CD1c-positive myeloid dendritic cell (primary cell): ENCODE results near the gene ABHD8.

Experiments
- DNase-seq: peaks from one replicate; pipeline ENCODE4 v3.0.0-alpha.2; 2016; ENCODE audit errors: extremely low spot score

The ABHD8 gene, protein sequence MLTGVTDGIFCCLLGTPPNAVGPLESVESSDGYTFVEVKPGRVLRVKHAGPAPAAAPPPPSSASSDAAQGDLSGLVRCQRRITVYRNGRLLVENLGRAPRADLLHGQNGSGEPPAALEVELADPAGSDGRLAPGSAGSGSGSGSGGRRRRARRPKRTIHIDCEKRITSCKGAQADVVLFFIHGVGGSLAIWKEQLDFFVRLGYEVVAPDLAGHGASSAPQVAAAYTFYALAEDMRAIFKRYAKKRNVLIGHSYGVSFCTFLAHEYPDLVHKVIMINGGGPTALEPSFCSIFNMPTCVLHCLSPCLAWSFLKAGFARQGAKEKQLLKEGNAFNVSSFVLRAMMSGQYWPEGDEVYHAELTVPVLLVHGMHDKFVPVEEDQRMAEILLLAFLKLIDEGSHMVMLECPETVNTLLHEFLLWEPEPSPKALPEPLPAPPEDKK

GRCh38 chr19:17303167-17303939 is at the start of gene ABHD8:
TSS of gene ABHD8 (minus strand) at chr19:17303425. CDS start at chr19:17301616, 1,809 bp downstream.
- peak; percentile 97 for DNase-seq

DNA sequence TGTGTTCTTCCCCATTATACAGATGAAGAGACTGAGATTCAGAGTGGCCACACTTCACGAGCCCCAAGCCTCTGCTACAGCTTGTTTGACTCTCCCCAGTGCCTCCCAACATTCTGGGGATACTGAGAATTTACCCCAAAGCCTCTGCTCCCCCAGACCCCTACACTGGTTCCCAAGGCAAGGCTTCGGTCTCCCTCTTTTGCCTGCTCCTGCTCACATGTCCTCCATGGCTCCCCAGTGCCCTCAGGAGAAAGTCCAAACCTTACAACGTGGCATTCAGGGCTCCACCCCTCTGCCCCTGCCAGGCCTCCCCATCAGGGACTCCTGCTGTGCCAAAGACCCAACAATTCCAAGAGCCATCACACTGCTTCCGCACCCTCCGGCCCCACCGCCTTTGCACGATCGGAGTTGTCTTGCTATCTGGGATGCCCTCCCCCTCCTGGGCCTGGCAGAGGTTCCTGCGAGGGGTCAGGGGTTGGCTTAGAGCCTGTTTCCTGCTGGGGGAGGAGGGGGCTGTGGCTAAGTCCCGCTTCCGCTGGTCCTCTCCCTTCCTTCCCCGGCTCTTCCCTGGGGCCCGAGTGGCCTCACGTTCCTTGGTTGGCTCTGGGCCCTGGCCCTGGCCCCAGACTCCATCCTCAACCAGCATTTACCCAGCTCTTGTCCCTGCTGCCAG is 49.5 kb upstream of the ABHD8 start:
- DNase-seq = no peak

- no peak for DNase-seq
Observed at GRCh38 chr19:17351815-17352435, 48.7 kb upstream of the ABHD8 start.

GRCh38 chr19:17348700-17349099 is 45.5 kb upstream of the ABHD8 start:
- no peak for DNase-seq

- no peak for DNase-seq
Observed at GRCh38 chr19:17347877-17348276, 44.7 kb upstream of the ABHD8 start.

- no peak for DNase-seq
Observed at GRCh38 chr19:17347361-17347760, 44.1 kb upstream of the ABHD8 start.

DNA sequence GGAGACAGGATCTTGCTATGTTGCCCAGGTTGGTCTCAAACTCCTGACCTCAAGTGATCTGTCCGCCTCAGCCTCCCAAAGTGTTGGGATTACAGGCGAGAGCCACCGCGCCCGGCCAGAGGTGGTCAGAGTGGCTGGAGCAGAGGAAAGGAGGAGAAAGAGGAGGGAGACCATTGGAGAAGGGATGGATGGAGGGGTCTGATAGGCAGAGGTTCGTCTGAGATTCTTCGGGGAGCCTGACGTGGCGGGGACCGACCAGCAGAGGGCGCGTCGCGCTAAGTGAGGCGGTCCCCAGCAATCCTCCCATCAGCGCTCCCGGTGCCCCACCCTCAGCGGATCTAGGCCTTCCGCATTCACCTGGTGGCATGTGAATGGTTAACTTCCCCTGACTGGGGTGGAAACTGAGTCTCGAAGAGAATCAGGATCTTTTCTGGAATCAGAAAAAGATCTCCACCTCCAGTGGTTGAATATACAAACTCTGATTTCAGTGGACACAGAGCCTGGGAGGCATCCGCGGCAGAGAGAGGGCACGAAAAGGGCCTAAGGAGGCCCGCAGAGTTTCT is 43.0 kb upstream of the ABHD8 start:
- peak; percentile 82 for DNase-seq

- DNase-seq = no peak
Observed at GRCh38 chr19:17341845-17342244, 38.6 kb upstream of the ABHD8 start.

DNA sequence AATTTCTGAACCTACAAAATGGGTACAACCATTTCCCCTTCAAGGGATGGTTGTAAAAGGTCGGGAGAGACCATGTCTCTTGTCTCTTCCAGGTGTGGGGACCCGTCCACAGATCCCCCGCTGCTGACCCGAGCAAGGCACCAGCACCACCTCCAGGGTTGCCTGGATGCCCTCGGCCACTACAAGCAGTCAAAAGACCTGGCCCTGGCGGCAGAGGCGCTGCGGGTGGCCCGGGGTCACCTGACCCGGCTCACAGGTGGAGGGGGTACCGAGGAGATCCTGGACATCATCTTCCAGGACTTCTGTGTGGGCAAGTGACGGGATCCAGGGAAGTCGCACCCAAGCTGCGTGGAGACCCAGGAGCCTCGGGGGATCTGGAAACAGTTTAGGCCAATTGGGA is 38.2 kb upstream of the ABHD8 start:
- no peak for DNase-seq

- DNase-seq = no peak
Observed at GRCh38 chr19:17340871-17341357, 37.7 kb upstream of the ABHD8 start.

GRCh38 chr19:17340302-17340870 is 37.2 kb upstream of the ABHD8 start:
- no peak for DNase-seq

DNA sequence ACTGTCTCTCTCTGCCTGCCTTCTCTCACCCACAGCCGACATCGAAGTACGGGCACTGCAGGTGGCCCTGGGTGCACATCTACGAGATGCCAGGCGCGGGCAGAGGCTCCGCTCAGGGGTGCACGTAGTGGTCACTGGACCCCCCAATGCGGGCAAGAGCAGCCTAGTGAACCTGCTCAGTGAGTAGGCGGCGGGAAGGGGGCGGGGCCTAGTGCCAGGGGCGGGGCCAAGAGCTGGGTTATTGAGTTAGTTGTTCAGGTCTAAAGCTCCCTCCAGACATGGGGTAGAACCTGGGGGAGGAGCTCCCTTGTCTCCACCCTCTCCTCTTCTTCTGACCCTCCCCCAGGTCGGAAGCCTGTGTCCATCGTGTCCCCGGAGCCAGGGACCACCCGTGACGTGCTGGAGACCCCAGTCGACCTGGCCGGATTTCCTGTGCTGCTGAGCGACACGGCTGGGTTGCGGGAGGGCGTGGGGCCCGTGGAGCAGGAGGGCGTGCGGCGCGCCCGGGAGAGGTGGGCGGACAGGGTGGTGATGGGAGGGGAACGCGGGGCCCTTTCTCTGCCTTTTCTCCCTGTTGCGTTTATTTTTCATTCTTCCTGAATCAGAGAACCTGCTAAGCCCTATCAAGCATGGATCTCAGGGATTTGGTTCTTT is 36.0 kb upstream of the ABHD8 start:
- DNase-seq = no peak

- no peak for DNase-seq
Observed at GRCh38 chr19:17338433-17339078, 35.3 kb upstream of the ABHD8 start.

- DNase-seq = peak; percentile 22
Observed at GRCh38 chr19:17337675-17338432, 34.6 kb upstream of the ABHD8 start.

- peak; percentile 98 for DNase-seq
Observed at GRCh38 chr19:17336872-17337674, 33.8 kb upstream of the ABHD8 start, which contains the start of gene GTPBP3. TSS of gene GTPBP3 (plus strand) at chr19:17337553. CDS start at chr19:17337612, 59 bp downstream.

DNA sequence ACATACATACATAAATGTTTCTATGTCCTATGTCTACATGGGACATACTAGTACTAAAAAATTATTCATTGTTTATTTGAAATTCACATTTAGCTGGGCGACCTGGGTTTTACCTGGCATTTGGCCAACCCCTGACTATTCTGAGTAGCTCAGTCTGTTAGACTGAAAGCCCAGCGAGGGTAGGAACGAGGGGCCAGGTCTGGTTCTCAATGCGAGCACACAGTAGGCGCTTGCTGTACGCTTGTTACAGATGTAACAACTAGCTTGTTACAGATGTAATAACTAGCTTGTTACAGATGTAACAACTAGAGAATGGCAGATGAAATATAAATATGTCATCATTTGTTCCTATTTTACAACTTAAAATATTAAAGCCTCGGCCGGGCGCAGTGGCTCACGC is 32.4 kb upstream of the ABHD8 start:
- no peak for DNase-seq

GRCh38 chr19:17334414-17335409 is 31.5 kb upstream of the ABHD8 start, which contains the start of gene ANO8:
TSS of gene ANO8 (minus strand) at chr19:17334855. CDS start at chr19:17334670, 185 bp downstream.
- DNase-seq = peak; percentile 97
